Upper lobe of left lung (tissue), 6 donors: Measurements from ENCODE around the gene TAL2. TPM values are rescaled to one million over a fixed set of nuclear protein-coding genes. Genes with fewer than 3 reads are reported as not detected.
A peak's percentile ranks its signal among the peaks of the same experiment; 100 is the strongest.

Source experiments
- ATAC-seq, 2 donors: fragments of 200-7000 bp; cut with Tn5 transposase; one replicate each; pipeline ENCODE4 v1.9.1; 2022; ENCODE audit warnings: mild to moderate bottlenecking in 2 of 2, moderate library complexity in 2 of 2; ENCODE audit not compliant: low FRiP score in 2 of 2
- DNase-seq, 2 donors: peaks; one replicate each; pipeline ENCODE4 v3.0.0-alpha.2; 2019 to 2020
- H3K27ac ChIP-seq, 4 donors: fragments of 200-600 bp; sonication (generic); one replicate each; pipeline ENCODE4 v1.5.1; 2016 to 2019
- H3K27me3 ChIP-seq, 4 donors: fragments of 200-600 bp; sonication (generic); one replicate each; pipeline ENCODE4 v1.5.1; 2017 to 2019
- H3K36me3 ChIP-seq, 4 donors: fragments of 200-600 bp; sonication (generic); one replicate each; pipeline ENCODE4 v1.5.1; 2016 to 2019
- H3K4me1 ChIP-seq, 4 donors: fragments of 200-600 bp; sonication (generic); one replicate each; pipeline ENCODE4 v1.5.1; 2018 to 2019
- H3K4me3 ChIP-seq, 4 donors: fragments of 200-600 bp; sonication (generic); one replicate each; pipeline ENCODE4 v1.5.1; 2017 to 2019; ENCODE audit warnings: mild to moderate bottlenecking in 2 of 4, moderate library complexity in 1 of 4
- H3K9me3 ChIP-seq, 4 donors: fragments of 200-600 bp; sonication (generic); one replicate each; pipeline ENCODE4 v1.5.1; 2018 to 2019
- CTCF ChIP-seq, 6 experiments: fragments of 450-650 bp in 4 of 6; fragments of 200-600 bp in 2 of 6; sonication (generic) in 2 of 6; IDR thresholded peaks; one replicate each; pipeline ENCODE4 v1.5.1; 2016 to 2019; ENCODE audit warnings: antibody characterized with exemption in 6 of 6
- EP300 ChIP-seq, 4 donors: sonication (generic); formaldehyde crosslinking; IDR thresholded peaks; one replicate each; pipeline ENCODE4 v1.5.1; 2017; ENCODE audit warnings: antibody characterized with exemption in 4 of 4, control low read depth in 2 of 4
- POLR2A ChIP-seq, 4 donors: fragments of 450-650 bp; IDR thresholded peaks; one replicate each; pipeline ENCODE4 v1.5.1; 2016 to 2017; ENCODE audit warnings: antibody characterized with exemption in 4 of 4, mild to moderate bottlenecking in 2 of 4
- POLR2AphosphoS5 ChIP-seq, 2 donors: sonication (generic); formaldehyde crosslinking; IDR thresholded peaks; one replicate each; pipeline ENCODE4 v1.5.1; 2017; ENCODE audit warnings: antibody characterized with exemption in 2 of 2
- WGBS, 2 donors: methylation state at CpG; one replicate each; pipeline ENCODE4 v1.1.5; 2017 to 2018; 5-methylcytosine and 5-hydroxymethylcytosine counted together
- total RNA-seq, 6 donors: library from RNA; depleted of rRNA in 4 of 6; stranded (reverse); fragments of >200 nt in 4 of 6; gene quantifications; one replicate each; pipeline versions ENCODE4 v1.1.0 to v1.2.1, GENCODE V29; 2016 to 2021
- donor health status: DM: no; HTN: no; CAD: no; lungs with moderate emphysema.
- donor health status: DM: no; HTN: yes; CAD: no; lungs with severe emphysema.

The TAL2 gene
- total RNA-seq, 6 donors from 2014 or later, result not detected

GRCh38 chr9:105646879-105647594, 15.2 kb upstream of the TAL2 start:
- TF ChIP-seq EP300 (IDR thresholded peaks at IDR 0.05) (no peak), CTCF (IDR thresholded peaks at IDR 0.05) (no peak), POLR2AphosphoS5 (IDR thresholded peaks at IDR 0.05) (no peak), POLR2A (IDR thresholded peaks at IDR 0.05) (no peak)
- WGBS, 2 donors, result 95% methylated on average over 7 of the region's 7 CpGs
- Histone ChIP-seq H3K27me3 (no peaks in the 10 kb centered on the region), H3K36me3 (no peaks in the 10 kb centered on the region), H3K9me3 (no peaks in the 10 kb centered on the region), H3K4me3 (no peak overlapping the region), H3K4me1 (no peaks in the 10 kb centered on the region), H3K27ac (no peak overlapping the region)
- no peak for ATAC-seq
- no peak for DNase-seq

- H3K27me3 ChIP-seq, result no peaks in the 10 kb centered on the region
- no peak for DNase-seq
- no peak overlapping the region for H3K27ac ChIP-seq
- no peak overlapping the region for H3K4me3 ChIP-seq
- no peaks in the 10 kb centered on the region for H3K9me3 ChIP-seq
- TF ChIP-seq EP300 (IDR thresholded peaks at IDR 0.05) (no peak), CTCF (IDR thresholded peaks at IDR 0.05) (no peak), POLR2A (IDR thresholded peaks at IDR 0.05) (no peak), POLR2AphosphoS5 (IDR thresholded peaks at IDR 0.05) (no peak)
- no peaks in the 10 kb centered on the region for H3K4me1 ChIP-seq
- WGBS, 2 donors, result 88 to 92% methylated on average over 12 of the region's 12 CpGs
- no peaks in the 10 kb centered on the region for H3K36me3 ChIP-seq
- no peak for ATAC-seq
Measured at GRCh38 chr9:105647595-105648349, 14.5 kb upstream of the TAL2 start.

GRCh38 chr9:105651806-105652205, 10.5 kb upstream of the TAL2 start:
- DNase-seq (no peak), ATAC-seq (no peak)
- Histone ChIP-seq H3K4me3 (no peak overlapping the region), H3K36me3 (no peaks in the 10 kb centered on the region), H3K9me3 (no peaks in the 10 kb centered on the region), H3K27me3 (peaks cover 0 to 7% (median 3%) of the 10 kb centered on the region in 4 donors), H3K4me1 (peaks cover 6 to 12% (median 10%) of the 10 kb centered on the region in 4 donors), H3K27ac (no peak overlapping the region)
- 58 to 77% methylated on average over 4 of the region's 4 CpGs for WGBS, 2 donors
- TF ChIP-seq EP300 (IDR thresholded peaks at IDR 0.05), result no peak
- TF ChIP-seq POLR2A (IDR thresholded peaks at IDR 0.05), result no peak
- TF ChIP-seq CTCF (IDR thresholded peaks at IDR 0.05), result no peak
- no peak for TF ChIP-seq POLR2AphosphoS5 (IDR thresholded peaks at IDR 0.05)

- peaks cover 9 to 15% (median 11%) of the 10 kb centered on the region in 4 donors for H3K4me1 ChIP-seq
- H3K36me3 ChIP-seq, result no peaks in the 10 kb centered on the region
- 2 to 5% methylated on average over 17 to 46 of the region's 75 CpGs for WGBS, 2 donors
- no peak overlapping the region for H3K27ac ChIP-seq
- peak overlapping the region in 3 of 4 donors; percentile 27 to 50 (median 49) for H3K4me3 ChIP-seq
- no peak for TF ChIP-seq EP300 (IDR thresholded peaks at IDR 0.05)
- no peak for TF ChIP-seq CTCF (IDR thresholded peaks at IDR 0.05)
- TF ChIP-seq POLR2A (IDR thresholded peaks at IDR 0.05), result no peak
- no peak for TF ChIP-seq POLR2AphosphoS5 (IDR thresholded peaks at IDR 0.05)
- no peaks in the 10 kb centered on the region for H3K9me3 ChIP-seq
- ATAC-seq, result peak in 1 of 2 donors; percentile 54
- H3K27me3 ChIP-seq, result peaks cover 0 to 11% (median 3%) of the 10 kb centered on the region in 4 donors
- peak in 1 of 2 donors; percentile 88 for DNase-seq
Measured at GRCh38 chr9:105656131-105656921, 5.9 kb upstream of the TAL2 start.
